NCI-H82 treated with DMSO at 0.1 percent for 48 hours (cell line): ENCODE measurements around the gene FAM171A1.
"Not testable (repeated sequence)": the region's sequence is repeated elsewhere in the genome, so short reads cannot be mapped to it uniquely, and the experiment has no call there.

Experiments
- DNase-seq: peaks from one replicate; lab custom pipeline; 2025; ENCODE audit not compliant: unreplicated experiment; lab: John Stamatoyannopoulos, UW

The FAM171A1 gene

DNA sequence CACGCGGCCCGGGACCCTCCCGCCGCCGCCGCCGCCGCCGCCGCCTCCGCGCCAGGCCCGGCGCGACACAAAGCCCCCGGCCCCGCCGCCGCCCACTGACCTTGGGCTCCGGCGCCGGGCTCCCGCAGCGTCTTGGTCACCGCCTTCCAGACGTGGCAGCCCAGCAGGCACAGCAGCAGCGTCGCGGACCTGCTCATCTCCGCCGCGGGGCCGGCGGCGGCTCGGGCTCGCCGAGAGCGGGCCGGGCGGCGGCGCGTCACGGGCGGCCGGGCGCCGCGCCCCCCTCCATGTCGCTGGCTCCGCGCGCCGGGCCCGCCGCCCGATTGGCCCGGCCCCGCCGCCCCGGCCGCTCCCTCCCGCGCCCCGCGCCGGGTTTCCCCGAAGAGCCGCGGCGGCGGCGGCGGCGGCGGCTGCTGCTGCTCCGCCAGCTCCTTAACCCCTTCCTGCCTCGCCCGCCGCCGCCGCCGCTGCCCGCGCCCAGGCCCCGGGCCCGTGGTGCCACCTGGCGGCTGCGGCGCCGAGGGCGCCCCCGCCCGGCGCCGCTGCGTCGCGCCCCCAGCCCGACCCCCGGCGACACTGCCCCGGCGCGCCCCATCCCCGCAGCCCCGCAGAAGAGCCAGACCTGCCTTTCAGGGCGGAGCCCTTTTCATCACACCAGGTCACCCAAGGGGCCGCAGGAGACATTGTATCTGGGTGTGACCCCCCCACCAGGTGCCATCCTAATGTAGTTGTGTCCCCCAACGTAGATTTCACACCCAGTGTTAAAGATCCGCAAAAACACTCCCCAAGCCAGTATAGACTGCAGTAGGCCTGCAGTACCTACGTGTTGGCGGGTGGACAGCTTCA, at the start of gene FAM171A1:
TSS of gene FAM171A1 (minus strand) at position 434 of the 846 bp plus-strand sequence. CDS start at position 197, 237 bp downstream.
- peak; percentile 4 for DNase-seq

DNA sequence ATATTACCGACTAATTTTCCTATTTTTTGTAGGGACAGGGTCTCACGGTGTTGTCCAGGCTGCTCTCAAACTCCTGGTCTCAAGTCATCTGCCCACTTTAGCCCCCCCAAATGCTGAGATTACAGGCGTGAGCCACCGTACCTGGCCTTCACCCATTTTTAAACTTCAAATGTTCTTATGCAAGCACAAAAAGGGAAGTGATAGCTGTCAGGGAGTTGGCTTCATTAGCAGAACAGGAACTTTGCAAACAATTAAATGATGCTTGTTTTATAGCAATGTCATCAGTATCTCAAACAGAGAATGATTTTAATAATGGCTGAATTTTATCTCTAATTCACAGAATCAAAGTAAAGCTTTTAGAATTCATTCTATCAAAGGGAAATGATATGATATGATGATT, 49.8 kb upstream of the FAM171A1 start:
- DNase-seq: no peak

DNA sequence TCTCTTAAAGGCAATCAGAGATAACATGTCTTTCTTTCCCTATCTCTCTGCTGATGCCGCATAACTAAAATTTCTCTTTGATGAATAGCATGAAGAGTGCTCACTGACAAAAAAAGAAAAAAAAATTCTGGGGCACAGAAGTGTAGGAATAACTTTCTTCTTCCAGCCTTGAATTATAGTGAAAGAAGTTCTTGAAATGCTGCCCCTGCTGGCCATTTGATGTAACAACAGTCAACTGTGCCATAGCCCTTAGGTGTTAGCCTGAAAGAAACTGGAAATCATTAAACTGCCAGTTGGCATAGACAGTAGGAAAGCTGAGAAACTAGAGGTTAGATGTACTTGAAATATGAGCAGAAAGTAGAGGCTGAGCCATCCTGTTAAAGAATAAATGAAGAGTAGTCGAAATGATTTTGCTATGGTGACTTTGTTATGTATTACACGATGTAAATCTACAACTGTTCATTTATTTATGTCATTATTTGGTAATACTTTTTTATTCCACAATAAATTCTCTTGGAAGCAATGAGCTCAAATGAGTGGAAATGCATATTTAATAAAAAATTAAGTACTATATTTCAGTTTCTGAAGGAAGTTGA, 48.3 kb upstream of the FAM171A1 start:
- peak; percentile 12 for DNase-seq

DNA sequence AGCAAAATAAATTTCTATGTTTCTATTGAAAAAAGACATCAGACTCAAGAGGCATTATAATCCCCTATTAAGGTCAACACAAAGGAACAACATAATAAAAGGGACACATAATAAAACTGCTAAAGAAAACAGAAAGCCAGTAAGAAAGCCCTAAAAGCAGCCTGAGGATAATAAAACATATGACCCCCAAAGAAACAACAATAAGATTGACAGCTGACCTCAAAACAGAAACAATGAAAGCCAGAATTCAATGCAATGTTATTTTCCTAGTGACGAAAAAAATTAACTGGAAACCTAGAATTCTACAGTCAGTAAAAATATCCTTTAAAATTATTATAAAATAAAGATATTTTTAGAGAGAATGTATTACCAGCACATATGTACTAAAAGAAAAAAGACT, 44.9 kb upstream of the FAM171A1 start:
- DNase-seq: no peak

DNA sequence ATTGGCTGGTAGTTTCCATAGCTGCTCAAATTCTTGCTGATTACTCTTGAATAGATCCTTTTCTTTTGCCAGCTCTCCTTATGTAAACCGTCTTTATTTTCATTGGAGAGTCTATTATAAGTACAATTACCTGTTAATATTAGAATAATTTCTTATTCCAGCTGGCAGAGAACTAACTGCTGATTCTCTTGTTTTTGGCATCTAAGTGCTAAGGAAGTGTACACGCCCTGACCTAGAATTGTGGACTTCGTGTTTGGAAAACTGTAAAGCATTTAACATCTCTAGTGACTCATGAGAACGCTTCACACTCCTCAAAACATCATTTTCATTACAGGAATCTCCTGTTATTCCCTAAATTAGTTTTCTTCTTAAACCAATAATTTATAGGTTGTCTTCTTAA, 39.9 kb upstream of the FAM171A1 start:
- no peak for DNase-seq

DNA sequence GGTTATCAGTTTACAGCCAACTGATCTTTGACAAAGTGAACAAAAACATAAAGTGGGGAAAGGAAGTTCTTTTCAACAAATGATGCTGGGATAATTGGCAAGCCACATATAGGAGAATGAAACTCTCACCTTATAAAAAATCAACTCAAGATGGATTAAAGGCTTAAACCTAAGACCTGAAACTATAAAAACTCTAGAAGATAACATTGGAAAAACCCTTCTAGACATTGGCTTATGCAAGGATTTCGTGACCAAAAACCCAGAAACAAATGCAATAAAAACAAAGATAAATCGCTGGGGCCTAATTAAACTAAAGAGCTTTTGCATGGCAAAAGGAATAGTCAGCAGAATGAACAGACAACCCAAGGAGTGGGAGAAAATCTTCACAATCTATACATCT, 38.3 kb upstream of the FAM171A1 start:
- DNase-seq: not testable (repeated sequence)

DNA sequence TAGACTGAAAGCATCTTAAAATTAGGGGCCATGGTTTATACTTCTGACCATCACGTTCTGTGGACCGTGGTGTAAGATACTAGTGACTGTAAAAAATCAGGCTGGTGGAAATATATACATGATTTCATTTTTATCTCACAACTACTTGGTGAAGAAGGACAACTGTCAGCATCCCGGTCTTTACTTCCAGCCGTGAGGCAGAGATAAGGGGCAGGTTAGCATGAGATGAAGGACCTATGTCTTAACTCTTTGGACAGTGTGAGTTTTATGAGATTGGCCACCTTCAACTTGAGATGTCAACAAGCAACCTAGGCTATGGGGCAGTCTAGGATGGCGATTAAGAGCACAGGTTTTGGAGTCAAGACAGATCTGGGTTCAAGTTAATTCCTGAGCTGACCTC, 37.5 kb upstream of the FAM171A1 start:
- no peak for DNase-seq

DNA sequence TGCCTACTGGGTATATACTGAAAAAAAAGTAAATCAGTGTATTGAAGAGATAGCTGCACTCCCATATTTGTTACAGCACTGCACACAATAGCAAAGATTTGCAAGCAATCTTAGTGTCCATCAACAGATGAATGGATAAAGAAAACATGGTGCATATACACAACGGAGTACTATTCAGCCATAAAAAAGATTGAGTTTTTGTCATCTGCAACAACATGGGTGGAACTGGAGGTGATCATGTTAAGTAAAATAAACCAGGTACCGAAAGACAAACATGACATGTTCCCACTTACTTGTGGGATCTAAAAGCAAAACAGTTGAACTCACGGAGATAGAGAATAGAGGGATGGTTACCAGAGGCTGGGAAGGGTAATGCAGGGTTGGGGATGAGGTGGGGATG, 34.2 kb upstream of the FAM171A1 start:
- no peak for DNase-seq

DNA sequence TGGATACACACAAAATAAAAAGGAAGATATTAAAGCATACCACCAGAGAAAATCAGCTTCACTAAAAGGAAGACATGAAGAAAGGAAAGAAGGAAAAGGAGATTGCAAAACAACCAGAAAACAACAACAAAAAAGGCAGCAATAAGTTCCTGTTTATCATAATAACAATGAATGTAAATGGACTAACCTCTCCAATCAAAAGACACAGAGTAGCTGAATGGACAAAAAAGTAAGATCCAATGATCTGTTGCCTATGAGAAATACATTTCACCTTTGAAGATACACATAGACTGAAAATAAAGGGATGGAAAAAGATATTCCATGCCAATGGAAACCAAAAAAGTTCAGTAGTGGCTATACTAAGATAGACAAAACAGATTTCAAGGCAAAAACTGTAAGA, 30.3 kb upstream of the FAM171A1 start:
- DNase-seq: no peak

DNA sequence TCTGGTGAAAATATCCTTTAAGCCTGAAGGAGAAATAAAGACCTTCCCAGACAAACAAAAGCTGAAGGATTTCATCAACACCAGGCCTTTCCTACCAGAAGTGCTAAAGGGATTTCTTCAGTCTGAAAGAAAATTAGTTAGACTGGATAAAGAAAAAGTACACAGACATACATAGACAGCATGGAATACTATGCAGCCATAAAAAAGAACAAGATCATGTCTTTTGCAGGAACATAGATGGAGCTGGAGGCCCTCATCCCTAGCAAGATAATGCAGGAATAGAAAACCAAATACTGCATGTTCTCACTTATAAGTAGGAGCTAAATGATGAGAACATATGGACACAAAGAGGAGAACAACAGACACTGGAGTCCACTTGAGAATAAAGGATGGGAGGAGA, 29.4 kb upstream of the FAM171A1 start:
- DNase-seq: not testable (repeated sequence)

DNA sequence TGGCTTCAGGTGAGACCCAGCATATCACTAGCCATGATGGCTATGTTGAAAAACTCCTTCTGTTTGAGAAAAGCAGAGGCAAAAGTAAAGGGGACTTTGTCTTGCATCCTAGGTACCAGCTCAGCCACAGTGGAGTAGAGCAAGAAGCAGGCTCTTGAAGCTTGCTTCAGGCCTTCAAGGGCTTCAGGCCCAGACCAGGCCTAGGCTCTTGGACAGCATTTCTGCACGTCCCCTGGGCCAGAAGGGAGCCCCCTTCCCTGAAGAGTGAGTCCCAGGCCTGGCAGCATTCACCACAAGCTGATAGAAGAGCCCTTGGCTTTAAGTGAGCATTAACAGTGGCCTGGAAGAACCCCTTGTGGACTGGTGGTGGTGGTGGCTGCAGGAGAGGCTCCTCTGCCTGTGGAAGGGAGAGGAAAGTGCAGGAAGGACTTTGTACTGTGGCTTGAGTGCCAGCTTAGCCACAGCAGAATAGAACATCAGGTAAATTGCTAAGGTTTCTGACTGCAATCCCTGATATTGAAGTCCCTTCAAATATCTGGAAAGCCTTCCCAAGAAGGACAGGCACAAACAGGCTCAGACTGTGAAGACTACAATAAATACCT, 28.1 kb upstream of the FAM171A1 start:
- DNase-seq: no peak

DNA sequence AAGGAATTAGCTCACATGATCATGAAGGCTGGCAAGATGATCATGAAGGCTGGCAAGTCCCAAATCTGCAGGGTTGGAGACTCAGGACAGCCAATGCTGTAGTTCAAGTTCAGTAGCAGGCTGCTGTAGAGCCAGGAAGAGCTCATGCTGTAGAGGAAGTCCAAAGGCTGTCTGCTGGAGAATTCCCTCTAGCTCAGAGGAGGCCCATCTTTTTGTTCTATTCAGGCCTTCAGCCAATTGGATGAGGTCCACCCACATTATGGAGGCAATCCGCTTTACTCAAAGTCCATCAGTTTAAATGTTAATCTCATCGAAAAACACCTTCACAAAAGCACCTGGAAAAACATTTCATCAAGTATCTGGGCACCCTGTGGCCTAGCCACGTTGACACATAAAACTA, 24.8 kb upstream of the FAM171A1 start:
- no peak for DNase-seq

DNA sequence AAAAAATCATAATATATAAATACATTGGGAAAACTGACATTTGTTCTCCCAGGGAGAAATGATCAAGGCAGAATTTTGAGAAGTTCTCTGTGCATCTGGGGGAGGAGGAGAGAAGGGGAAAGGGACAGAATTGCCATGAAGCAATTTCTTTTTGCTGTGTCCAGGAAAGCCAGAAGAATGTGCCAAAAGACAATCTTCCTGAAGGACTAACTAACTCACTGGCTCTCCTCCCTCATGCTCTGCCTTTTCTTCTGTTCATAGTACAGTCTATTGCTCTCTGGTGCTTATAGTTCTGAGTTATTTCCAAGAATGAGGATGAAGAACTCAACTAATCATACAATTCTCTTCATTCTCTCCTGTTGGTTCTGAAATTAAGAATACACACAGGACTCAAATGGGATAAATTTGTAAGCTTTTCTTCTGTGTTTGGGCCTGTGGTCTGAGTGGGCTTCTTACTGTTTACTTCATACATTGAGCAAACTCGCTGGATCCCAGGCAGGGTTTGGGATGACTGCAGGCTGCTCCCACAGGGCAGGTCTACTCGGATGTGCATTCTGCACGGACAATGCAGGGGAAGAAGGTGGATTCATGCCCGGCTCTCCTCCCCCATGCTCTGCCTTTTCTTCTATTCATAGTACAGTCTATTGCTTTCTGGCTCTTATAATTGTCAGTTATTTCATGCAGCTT, 22.2 kb upstream of the FAM171A1 start:
- no peak for DNase-seq

DNA sequence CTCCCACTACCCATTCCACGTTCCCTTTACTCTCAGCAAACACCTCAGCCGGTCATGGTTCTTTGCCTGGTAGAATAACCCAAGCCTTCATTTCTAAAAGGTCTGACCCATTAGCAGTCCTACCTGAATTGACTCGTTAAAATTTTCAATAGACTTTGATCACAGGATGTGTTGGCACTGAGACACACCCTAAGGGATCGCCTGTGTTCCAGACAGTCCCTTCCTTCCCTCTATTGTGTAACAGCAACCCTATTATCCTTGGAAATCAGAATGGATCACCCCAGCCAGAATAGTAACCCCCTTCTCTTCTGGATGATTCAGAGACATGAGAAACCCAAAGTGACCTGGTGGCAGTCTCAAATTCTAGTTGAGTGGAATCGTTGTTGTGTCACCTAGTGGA, 20.4 kb upstream of the FAM171A1 start:
- no peak for DNase-seq

DNA sequence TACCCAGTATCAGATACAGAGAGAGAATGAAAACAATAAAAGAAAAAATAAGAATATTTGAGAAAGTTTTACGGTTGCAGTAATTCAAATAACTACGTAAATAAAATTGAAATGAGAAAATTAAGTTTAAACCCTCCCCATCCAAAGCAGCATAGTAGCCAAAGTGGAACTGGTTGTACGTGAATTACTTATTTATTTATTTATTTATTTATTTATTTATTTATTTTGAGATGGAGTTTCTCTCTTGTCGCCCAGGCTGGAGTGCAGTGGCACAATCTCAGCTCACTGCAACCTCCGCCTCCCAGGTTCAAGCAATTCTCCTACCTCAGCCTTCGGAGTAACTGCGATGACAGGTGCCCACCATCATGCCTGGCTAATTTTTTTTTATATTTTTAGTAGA, 17.1 kb upstream of the FAM171A1 start:
- DNase-seq: not testable (repeated sequence)

DNA sequence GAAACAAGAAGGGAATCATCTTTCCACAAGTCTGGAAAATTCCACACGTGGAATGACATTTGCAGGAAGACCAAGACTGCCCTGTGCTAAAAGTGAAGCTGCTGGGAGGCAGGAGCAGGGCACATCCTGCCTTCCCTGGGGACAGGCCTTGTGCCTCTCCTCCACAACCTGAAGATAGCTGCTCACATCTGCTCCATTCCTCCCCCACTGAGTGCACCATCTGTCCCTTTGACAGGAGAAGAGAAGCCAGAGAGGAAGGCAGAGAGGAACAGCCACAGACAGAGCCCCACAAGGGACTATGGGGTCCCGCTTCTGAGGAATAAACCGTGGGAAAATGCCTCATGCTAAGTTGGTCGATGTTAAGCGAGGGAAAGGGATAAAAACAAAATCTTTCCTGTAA, 15.9 kb upstream of the FAM171A1 start:
- DNase-seq: peak; percentile 93

DNA sequence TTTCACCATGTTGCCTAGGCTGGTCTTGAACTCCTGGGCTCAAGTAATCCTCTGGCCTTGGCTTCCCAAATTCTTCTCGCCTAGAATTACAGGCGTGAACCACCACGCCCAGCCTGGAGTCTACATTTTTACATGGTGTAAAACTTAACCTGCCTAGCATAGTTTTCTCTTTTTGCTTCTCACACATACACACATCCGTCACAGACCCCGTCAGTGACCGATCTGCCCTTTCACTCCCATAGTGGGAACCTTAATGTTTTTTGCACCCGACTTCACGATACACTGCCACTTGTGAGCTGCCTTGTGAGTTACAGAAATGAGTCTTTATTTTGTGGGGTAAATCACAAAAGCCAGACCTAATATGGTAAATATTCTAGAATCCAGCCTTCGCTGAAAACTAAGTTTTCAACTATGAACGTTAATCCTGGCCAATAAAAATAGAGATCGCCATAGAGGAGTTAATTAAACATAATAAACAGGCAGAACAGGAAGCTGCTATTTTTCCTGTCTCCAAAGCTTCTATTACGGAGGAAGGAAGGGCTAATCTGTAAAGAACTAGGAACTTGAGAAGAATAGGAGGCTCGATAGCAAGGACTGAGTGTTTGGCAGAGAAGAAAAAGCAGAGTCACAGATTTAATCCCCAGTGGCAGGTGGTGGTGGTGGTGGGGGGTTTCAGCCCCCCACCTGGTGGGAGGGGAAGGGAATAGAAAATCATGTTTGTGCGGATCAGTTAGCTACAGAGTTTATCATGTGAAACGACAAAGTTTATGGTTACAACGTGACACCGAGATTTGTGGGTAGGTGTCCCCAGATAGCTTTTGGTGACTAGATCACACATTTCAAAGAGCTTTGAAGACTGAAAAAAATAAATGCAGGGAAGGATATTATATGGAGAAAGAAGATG, 14.7 kb upstream of the FAM171A1 start:
- DNase-seq: peak; percentile 83

DNA sequence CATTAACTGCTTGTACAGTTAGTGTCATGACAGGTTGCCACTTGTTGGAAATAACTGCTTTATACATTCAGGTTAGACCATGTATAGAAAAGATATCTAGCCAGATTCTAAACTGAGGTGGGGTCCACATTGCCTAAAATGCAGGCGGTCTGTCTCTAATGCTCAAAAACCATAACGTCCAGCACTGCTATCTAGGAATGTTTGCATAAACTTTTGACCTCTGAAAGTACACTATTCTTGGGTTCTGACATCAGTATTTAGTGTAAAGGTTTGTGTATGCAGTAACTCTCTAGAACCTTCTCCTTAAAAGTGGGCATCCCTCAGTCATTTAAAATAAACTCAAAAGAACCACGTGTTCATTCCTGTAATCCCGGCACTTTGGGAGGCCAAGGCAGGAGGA, 10.3 kb upstream of the FAM171A1 start:
- DNase-seq: no peak

DNA sequence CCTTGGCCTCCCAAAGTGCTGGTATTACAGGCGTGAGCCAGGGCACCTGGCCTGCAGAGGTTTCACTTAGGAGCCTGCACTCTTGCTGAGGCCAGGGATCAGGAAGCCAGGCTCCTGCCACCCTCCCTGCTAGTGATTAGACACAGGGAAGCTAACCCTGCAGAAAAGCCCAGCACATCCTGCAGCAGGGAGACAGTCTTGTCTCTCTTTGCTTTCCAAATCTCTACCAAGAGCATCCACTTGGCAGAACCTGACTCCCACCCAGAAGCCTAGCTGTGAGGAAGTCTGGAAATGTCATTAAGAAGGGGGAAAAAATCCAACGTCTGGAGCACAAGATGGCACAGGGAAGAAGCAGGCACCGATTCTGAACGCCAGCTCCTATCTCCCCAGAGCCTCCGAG, 8.0 kb upstream of the FAM171A1 start:
- DNase-seq: no peak

DNA sequence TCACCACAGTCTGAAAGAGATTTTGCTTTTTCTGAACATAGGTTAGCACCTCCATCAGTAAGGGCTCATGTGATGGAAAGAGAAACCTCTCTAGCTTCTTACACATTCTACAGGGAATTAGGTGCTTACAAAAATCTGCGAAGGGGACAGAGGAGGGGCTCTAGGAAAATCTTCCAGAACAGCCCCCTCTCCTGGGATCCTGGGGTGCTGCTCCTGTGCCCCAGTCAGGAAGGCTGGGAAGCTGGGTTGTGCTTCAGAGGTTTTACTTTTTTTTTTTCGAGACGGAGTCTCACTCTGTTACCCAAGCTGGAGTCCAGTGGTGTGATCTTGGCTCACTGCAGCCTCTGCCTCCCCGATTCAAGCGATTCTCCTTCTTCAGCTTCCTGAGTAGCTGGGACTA, 7.5 kb upstream of the FAM171A1 start:
- no peak for DNase-seq

DNA sequence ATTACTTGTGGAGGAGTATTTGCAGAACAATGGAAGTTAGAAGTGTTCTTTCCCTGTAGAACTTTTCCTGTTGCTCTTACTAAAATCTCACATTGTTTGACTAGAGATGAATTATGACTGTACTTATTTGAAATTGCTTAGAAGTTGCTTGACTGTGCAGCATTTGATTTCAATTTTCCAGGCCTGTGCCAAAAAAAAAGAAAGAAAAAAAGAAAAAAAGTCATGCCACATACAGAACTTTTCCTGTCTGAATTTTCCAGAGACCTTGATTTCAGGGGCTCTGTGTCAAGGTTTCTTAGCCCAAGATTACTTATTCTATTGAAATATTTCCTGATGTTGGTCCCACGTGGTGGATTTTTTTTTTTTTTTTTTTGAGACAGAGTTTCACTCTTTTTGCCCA, 3.5 kb upstream of the FAM171A1 start:
- no peak for DNase-seq
